ENCODE data around the gene DBNDD2.

Gene DBNDD2

DNA sequence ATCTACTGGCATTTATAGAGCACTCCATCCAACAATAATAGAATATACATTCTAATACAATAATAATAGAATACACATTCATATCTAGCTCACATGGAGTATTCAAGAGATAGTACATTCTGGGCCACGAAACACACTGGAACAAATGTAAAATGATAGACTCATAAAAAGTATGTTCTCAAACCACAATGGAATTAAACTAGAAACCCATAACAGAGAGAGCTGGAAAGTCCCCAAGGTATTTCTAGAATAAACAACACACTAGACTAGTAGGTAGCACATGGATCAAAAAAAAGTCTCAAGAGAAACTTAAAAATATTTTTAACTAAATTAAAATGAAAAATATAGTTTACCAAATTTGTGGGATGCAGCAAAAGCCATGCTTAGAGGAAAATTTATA is 20.8 kb upstream of the DBNDD2 start:
- DNase-seq, result no peak

DNA sequence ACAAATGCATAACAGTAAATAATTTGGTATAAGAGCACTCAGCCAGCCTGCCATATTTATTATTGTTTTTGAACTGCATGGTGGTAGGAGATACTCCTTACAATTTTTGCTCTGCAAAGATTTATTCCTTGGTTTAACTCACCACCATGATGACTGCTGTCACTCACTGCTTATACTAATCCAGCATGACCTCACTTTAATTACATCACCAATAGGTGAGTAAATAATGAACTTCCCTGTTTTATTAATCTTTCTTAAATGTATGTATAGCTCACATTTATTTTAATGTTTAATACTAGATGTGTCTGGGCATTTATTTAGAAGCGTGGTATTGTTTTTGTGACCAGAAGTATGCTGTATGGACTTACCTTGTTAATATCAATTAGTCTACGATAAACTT is 17.2 kb upstream of the DBNDD2 start:
- no peak for DNase-seq

DNA sequence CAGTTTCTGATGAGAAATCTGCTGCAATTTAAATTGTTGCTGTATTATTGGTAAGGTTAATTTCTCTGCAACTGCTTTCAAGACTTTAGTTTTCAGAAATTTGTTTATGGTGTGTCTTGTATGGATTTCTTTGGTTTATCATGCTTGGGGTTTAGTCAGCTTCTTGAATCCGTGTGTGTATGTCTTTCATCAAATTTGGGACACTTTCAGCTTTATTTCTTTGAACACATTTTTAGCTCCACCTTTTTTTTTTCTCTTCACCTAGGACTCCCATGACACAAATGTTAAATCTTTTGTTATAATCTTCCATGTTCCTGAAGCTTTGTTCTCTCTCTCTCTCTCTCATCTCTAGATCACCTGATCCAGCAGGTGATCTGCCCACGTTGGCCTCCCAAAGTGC is 16.5 kb upstream of the DBNDD2 start:
- DNase-seq, result no peak

DNA sequence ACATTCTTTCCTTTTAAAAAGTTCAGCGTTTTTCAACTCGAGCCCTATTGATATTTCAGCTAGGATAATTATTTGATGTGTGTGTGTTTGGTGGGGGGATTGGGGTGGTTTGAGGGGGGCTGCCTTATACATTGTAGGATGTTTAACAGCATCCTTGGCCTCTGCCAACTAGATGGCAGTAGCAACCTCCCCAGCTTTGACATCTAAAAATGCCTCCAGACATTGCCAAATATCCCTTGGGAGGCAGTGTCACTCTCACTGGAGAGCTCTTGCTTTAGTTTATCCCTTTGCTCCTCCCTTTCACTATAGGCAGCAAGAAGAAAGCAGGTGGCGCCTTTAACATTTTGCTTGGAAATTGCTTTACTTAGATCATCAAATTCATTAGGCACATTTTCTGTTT is 15.4 kb upstream of the DBNDD2 start:
- no peak for DNase-seq

DNA sequence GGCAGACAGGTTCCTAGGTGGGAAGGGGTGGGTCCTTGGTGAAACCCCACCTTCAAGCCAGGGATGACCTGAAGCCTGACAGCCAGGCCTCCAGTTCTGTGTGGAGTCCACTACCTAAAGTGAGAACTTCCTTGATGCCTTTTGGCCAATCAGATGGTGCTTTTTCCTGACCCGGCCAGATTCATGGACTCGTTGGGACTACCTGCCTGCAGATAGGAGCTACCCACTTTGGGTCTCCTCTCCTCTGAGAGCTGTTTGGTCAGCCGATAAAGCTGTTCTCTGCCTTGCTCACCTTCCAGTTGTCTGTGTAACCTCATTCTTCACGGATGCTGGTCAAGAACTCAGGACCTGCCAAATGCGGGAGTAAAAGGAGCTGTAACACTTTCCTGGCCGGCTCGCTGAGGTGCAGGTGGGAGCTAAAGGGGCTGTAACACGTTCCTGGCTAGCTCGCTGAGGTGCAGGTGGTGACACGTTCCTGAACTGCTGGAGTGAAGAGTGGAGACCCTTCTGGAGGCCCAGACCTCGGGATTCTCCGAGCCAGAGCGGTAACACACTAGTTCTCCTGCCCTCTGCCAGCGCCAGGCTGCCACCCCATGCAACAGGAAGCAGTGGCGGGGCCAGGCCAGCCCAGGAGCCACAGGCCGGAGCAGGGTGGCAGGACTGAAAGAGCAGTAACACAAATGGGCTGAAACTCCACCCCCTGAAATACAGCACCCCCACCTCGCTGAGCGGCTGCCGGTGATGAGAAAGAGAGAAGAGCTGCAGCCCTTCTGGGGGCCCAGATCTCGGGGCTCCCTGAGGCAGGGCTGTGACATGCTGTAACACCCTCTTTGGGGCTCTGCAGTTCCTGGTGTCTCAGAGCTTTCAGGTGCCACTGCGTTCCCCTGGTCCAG is 13.6 kb upstream of the DBNDD2 start:
- no peak for DNase-seq

DNA sequence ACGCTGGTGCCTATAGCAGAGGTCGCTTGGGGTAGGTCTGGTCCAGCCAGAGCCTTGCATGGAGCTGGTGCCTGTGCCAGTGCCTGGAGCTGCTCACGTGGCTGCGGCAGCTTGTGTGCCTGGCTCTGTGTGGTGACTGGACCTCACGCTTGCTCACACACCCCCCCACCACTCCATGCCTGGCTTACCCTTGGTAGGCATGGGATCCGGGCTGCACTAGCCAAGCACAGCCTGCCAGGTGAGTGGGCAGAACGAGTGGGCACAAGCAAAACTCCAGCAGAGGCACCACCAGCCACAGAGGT is 13.0 kb upstream of the DBNDD2 start:
- DNase-seq, result no peak

DNA sequence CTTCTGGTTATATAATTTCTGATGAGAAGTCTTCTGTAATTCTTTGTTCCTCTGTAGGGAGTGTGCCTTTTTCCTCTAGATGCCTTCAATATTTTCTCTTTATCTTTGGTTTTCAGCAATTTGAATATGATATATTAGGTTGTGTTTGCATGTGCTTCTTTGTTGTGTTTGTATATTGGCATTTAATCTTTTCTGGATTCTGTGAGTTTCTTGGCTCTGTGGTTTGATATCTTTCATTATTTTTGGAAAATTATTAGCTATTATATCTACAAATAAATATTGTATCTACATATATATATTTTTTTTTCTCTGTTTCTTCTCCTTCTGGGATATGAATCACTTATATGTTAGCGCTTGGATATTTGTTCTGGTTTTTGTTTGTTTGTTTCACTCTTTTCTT is 9.1 kb upstream of the DBNDD2 start:
- DNase-seq, result no peak

DNA sequence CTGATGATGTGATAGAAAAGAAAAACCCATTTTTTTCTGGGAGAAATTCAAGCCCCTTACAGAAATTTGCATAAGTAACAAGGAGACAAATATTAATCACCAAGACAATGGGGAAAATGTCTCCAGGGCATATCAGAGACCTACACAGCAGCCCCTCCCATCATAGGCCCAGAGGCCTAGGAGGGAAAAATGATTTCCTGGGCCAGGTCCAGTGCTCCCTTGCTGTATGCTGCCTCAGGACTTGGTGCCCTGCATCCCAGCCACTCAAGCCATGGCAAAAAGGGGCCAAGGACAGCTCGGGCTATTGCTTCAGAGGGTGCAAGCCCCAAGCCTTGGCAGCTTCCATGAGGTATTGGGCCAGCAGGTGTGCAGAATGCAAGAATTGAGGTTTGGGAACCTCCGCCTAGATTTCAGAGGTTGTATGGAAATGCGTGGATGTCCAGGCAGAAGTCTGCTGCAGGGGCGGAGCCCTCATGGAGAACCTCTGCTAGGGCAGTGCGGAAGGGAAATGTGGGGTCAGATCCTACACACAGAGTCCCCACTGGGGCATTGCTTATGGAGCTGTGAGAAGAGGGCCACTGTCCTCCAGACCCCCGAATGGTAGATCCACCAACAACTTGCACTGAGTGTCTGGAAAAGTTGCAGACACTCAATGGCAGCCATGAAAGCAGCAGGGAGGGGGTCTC is 7.6 kb upstream of the DBNDD2 start:
- DNase-seq, result no peak

DNA sequence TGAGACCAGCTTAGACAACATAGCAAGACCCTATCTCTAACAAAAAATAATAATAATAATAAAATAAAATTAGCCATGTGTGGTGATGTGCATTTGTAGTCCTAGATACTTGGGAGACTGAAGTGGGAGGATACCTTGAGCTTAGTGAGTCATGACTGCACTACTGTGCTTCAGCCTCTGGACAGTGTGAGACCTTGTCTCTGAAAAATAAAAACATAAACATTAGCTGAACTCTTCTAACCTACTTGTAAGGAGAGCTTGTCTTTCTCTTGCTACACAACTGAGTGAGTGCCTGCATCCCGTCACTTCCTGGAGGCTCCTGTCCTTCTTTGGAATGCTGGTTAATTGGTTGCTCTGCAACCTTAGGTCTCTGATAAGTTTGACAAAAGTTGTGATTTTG is 5.1 kb upstream of the DBNDD2 start:
- no peak for DNase-seq

DNA sequence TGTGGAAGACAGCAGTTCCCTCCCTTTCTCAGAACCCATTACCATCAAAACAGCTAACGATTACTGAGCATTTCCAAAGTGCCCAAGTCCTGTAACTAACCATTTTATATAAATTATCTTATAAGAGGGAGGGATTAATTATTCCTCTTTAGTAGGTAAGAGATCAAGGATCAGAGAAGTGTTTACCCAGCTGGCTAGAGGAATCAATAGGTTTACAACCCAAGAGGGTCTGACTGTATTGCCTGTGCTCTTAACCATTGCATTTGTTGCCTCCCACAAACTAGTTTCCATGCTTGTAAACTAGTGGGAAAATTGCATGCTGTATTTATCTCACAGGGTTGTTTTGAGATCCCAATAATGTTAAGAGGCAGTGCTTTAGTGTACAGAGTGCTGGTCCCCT is 3.7 kb upstream of the DBNDD2 start:
- DNase-seq, result no peak

DNA sequence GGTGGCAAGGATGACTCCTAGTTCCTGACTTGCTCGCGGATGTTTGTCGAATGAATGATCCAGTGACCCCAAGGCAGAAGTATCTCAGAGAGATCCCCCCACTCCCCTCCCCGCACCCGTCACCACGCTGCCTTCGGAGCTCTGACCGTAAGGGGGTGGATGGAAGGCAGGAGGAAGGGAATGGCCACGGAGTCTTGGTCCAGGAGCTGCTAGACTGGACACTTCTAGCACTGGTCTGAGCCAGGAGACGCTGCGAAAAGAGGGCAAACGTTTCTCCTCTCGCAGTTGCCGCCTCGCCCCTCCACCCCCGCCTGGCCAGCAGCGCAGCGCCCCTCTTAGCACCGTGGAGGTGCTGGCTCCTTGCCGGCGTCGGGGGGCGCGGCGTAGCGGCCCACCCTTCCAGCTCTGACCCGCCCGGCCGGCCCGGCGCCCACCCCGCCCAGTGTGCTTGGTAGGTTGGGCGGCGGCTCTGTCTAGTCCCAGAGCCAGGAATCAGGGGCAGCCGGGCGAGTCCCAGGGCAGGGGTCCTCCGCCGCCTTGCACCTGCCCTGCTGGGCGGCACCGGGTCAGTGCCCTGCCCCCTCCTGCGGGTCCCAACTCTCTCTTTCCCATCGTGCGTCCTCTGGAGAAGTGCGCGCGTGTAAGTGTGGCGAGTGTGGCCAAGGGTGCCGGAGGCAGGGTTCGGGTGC is 2.4 kb upstream of the DBNDD2 start:
- no peak for DNase-seq

DNA sequence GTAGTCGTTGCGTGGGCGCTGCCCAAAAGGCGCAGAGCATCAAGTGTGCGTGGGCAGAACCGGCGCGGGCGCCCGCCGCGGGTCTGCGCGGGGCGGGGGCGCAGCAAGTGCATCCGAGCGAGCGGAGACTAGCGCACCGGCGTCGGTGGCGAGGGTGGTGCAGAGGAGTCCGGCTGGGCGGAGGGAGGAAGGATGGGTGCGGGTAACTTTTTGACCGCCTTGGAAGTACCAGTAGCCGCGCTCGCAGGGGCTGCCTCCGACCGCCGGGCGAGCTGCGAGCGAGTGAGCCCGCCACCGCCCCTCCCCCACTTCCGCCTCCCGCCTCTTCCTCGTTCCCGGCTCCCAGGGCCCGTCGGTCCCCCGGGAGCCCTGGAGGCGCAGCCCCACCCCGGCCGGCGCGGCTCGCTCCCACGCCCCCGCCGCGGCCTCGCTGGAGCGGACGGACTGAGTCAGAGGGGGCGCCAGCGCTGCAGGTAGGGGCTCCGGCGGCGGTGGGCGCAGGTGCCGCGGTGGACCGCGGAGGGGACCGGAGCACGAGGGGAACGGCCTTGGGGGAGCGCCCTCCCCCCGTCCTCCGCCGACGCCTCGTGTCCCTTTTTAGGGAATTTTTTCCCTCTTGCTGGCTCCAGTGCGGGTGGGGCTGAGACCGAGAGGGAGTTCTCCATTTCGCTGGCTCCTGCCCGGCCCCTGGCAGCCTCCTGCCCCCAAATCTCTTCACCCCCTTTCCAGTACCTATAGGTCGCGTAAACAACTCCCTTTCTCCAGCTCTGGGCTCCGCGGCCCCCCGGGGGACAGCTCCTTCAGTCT is 1.6 kb upstream of the DBNDD2 start:
- peak; percentile 46 to 49 for DNase-seq

DNA sequence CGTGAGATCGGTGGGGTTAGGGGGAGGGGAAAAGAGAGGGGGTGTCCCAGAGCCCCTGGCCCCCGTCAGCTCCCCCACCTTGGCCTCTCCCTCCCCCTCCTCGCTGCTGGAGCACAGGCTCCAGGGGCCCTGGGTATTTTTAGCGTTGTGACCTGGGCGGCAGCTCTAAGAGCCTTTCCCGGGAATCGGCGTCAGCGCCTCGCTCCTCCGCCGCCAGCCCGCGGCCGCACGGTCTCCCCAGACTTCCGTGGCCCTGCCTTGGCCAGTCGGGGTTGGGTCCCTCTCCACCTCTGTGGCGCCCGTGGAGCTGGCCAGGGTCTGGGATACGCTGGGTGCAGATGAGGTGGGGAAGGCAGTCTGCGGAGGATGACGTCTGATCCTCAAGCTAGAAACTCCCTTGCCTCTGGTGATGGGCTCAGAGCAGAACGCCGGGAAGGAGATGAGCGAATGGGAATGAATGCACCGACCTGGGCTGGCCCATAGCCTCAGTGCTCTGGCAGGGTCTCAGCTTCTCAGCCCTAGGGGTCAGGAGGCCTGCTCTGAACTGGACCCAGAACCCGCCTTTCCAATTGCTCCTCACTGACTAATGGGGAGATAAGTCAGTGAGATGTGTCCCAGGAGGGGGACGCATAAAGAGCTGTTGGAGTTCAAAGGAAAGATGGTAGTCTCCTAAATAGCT is 883 bp upstream of the DBNDD2 start:
- peak; percentile 29 to 35 for DNase-seq

DNA sequence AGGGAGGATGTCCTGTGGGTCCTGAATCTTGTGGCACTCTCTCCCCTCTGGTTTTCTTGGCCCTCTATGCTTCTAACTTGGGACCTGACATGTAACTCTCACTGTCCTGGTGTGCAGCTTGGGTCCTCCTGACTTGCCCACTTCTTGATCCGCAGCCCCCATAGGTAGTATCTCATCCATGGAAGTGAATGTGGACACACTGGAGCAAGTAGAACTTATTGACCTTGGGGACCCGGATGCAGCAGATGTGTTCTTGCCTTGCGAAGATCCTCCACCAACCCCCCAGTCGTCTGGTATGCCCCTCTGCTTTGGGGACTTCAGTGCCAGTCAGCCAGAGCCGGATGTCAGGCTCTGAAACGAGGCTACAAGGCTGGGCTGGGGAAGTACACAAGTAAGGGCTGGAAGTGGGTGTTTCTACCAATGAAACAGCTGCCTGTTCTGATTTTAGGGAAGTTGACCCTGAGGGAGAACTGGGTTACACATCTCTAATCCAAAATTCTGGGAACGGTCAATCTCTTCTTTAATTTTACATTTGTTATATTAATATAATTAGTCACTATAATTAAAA is 641 bp downstream of the DBNDD2 start:
- DNase-seq, result no peak

DNA sequence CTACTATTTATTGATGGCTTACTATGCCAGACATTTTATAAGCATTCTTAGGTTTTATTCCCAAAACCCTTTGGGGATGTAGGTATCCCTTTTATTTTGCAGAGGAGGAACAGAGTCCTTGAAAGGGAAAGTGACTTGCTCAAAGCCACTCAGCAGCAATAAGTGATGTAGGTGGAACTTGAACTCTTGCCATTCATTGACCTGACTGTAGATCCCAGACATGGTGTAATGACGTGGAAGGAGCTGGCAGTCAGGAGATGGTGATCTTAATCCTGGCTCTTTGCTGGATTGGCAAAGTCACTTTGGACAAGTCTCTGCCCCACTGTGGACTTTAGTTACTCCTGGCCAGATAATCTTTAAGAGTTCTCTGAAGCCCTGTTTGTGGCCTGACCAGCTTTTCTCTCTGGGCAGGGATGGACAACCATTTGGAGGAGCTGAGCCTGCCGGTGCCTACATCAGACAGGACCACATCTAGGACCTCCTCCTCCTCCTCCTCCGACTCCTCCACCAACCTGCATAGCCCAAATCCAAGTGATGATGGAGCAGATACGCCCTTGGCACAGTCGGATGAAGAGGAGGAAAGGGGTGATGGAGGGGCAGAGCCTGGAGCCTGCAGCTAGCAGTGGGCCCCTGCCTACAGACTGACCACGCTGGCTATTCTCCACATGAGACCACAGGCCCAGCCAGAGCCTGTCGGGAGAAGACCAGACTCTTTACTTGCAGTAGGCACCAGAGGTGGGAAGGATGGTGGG is 1.6 kb downstream of the DBNDD2 start:
- no peak for DNase-seq

DNA sequence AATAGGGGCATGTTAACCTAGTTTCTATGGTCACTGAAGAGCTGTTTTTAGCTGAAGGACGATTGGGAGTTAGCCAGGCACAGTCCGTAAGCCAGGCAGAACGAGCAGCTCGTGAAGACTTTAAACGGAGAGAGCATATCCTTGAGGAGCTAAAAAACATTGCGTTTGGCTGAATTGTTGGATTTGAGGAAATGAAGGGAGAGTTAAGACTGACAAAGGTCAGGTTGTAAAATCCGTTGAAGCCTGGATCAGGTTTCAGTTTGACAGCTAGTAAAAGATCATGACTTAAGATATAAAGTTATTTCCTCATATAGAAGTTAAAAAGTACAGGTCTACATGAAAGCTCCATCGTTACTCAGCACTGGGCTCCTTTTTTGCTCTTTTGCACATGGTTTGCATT is 2.8 kb downstream of the DBNDD2 start:
- no peak for DNase-seq

DNA sequence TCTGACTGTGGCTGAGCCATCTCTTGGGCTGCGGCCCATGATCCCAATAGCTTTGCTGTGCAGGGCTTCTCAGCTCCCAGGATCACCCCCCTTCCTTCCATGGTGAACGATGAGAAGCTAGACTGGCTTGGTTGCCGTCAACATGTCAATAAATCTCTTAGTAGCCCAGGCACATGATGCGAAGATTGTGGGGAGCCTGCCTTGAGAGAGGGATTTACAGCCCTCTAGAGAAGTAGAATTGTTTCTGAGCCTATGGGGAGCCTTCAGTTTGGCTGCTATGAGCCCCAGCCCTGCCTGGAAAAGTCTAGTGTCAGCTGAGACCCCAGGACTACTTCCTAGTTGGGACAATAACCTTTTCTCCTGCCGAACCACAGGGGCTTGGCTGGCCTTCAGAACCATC is 4.6 kb downstream of the DBNDD2 start:
- DNase-seq, result no peak

DNA sequence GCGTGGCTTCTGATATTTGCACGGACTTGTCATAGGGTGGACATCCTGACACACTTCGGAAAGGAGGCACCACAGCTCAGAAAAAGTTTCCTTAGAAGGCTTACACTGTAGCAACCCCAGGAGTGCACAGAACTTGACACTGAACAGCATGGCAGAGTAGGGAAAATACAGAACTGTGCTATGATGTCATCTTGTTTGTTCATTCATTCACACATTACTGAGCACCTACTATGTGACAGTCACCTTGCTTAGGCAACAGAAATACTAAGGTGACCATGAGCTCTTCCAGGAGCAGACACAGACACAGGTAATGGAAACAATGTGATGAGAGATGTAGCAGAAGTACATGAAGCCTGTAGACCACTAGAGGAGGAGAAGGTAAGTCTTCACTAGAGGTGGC is 5.4 kb downstream of the DBNDD2 start:
- DNase-seq, result no peak

DNA sequence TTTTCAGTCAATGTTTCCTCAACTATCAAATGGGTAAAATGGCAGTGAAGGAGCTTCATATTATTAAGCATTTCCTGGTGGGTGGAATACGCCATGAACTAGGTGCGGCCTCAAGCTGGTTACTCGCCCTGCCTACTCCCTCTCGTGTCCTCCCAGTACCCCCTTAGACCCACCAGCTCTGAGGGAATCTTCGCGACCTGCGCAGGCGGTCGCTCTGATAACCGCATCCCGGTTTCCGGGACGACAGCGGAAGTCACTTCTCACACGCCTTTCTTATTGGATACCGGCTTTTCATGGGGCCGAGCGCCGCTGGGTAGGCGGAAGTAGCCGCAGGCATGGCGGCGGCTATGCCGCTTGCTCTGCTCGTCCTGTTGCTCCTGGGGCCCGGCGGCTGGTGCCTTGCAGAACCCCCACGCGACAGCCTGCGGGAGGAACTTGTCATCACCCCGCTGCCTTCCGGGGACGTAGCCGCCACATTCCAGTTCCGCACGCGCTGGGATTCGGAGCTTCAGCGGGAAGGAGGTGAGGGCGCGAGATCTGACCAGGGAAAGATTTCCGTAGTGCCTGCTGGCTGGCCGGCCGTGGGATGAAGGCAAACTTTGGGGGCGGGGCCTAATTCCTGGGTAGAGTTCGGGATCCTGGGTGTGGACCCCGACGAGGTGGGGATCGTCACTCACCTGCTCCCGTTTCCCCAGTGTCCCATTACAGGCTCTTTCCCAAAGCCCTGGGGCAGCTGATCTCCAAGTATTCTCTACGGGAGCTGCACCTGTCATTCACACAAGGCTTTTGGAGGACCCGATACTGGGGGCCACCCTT is 7.9 kb downstream of the DBNDD2 start, which contains the start of gene PIGT:
Gene PIGT (plus strand): TSS at position 320 of the 816 bp plus-strand sequence. CDS start 16 bp downstream, at position 336.
- DNase-seq, result peak; percentile 84 to 91

DNA sequence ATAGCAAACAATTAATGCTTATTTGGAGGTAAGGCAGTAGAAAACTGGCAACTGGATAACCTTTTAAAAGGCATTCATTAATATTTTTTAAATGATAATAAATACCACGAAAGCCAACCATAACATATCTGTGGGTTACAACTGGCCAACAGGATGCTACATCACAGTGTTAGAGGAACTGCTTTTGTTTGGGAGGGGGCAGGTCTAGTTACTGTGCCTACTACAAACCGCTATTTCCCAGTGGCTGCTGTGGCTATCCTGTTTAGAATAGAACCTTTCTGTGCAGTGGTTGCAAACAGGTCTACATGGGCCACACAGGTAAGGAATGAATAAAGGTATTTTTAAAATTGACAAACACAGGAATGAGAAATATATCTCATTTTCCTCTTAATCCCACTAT is 8.8 kb downstream of the DBNDD2 start:
- DNase-seq, result no peak

All from NCI-H2081 (cell line).